H1 (cell line): ENCODE data around the gene ABL2. TPM values are rescaled to one million over a fixed set of nuclear protein-coding genes. Genes with fewer than 3 reads are reported as not detected.

Experiments used
- CTCF ChIA-PET: fragments of 300-600 bp; sonication (Branson Sonifier 250); formaldehyde crosslinking; loops from one replicate; lab custom pipeline; 2021; ENCODE audit not compliant: partially characterized antibody; lab: Charles Lee
- POLR2A ChIA-PET: fragments of 300-600 bp; sonication (Branson Sonifier 250); formaldehyde crosslinking; loops from one replicate; lab custom pipeline; 2021; ENCODE audit warnings: inconsistent platforms; ENCODE audit not compliant: partially characterized antibody; lab: Charles Lee
- DNase-seq, 2 experiments: peaks; one replicate each; pipeline versions ENCODE4 v3.0.0 to v3.0.0-alpha.2; 2010 to 2022; ENCODE audit warnings: low spot score in 2 of 2, low read depth in 1 of 2, mixed read lengths in 1 of 2
- FAIRE-seq: peaks from 2 replicates; lab custom pipeline; 2011; peaks lifted over from hg19 to GRCh38; lab: Jason Lieb, UNC
- H2AFZ ChIP-seq: 2 replicates; pipeline ENCODE4 v1.8.1; 2012; ENCODE audit warnings: low read length, inconsistent platforms
- H2AK5ac ChIP-seq: 2 replicates; pipeline ENCODE4 v1.6.1; 2013; ENCODE audit warnings: low read depth, low read length
- H2BK120ac ChIP-seq: replicated peaks from 2 replicates; pipeline ENCODE3; 2013; ENCODE audit warnings: low read depth, low read length, inconsistent platforms
- H2BK12ac ChIP-seq: 2 replicates; pipeline ENCODE4 v1.6.1; 2013; ENCODE audit warnings: low read depth, low read length
- H2BK15ac ChIP-seq: 2 replicates; pipeline ENCODE4 v1.6.1; 2013; ENCODE audit warnings: low read length
- H2BK20ac ChIP-seq: 2 replicates; pipeline ENCODE4 v1.6.1; 2013; ENCODE audit warnings: low read length
- H2BK5ac ChIP-seq: 2 replicates; pipeline ENCODE4 v1.6.1; 2013; ENCODE audit warnings: low read depth, low read length
- H3K14ac ChIP-seq: 2 replicates; pipeline ENCODE4 v1.6.1; 2013; ENCODE audit warnings: inconsistent platforms; ENCODE audit not compliant: insufficient read length
- H3K18ac ChIP-seq: 2 replicates; pipeline ENCODE4 v1.6.1; 2013; ENCODE audit warnings: low read length; ENCODE audit errors: extremely low read depth
- H3K23ac ChIP-seq: 2 replicates; pipeline ENCODE4 v1.6.1; 2013; ENCODE audit warnings: inconsistent platforms; ENCODE audit not compliant: insufficient read length
- H3K23me2 ChIP-seq: 2 replicates; pipeline ENCODE4 v1.6.1; 2013; ENCODE audit warnings: low read depth, low read length
- H3K27ac ChIP-seq: 2 replicates; pipeline ENCODE4 v1.6.1; 2011; ENCODE audit warnings: low read depth, low read length, inconsistent platforms
- H3K27me3 ChIP-seq, 4 experiments: replicated peaks in 1 of 4; 1 replicate in 1 of 4; 2 replicates in 3 of 4; pipeline versions ENCODE4 v1.6.1 to v1.8.1; 2011 to 2013; ENCODE audit warnings: low read length in 3 of 4, mild to moderate bottlenecking in 3 of 4, inconsistent platforms in 2 of 4, mixed read lengths in 2 of 4, moderate library complexity in 1 of 4; ENCODE audit not compliant: control insufficient read depth in 3 of 4, insufficient read depth in 3 of 4; ENCODE audit errors: extremely low read depth in 1 of 4
- H3K36me3 ChIP-seq, 4 experiments: 2 replicates each; pipeline versions ENCODE4 v1.6.1 to v1.8.1; 2011 to 2013; ENCODE audit warnings: mild to moderate bottlenecking in 4 of 4, low read length in 3 of 4, moderate library complexity in 2 of 4, control low read depth in 1 of 4, inconsistent platforms in 1 of 4; ENCODE audit not compliant: insufficient read depth in 4 of 4, control insufficient read depth in 2 of 4
- H3K4ac ChIP-seq: replicated peaks from 2 replicates; pipeline ENCODE3; 2013; ENCODE audit warnings: low read length, low read depth, mixed read lengths, inconsistent platforms; ENCODE audit not compliant: insufficient read length
- H3K4me1 ChIP-seq, 4 experiments: replicated peaks in 1 of 4; 1 replicate in 1 of 4; 2 replicates in 3 of 4; pipeline versions ENCODE4 v1.6.1 to v1.8.1; 2011 to 2013; ENCODE audit warnings: low read length in 3 of 4, inconsistent platforms in 2 of 4, mixed read lengths in 1 of 4; ENCODE audit not compliant: insufficient read depth in 4 of 4, control insufficient read depth in 3 of 4
- H3K4me2 ChIP-seq, 2 experiments: 2 replicates each; pipeline versions ENCODE4 v1.6.1 to v1.8.1; 2011 to 2013; ENCODE audit warnings: low read depth in 2 of 2, low read length in 2 of 2, control low read depth in 1 of 2, inconsistent platforms in 1 of 2, mild to moderate bottlenecking in 1 of 2; ENCODE audit not compliant: insufficient read depth in 1 of 2
- H3K4me3 ChIP-seq, 4 experiments: fragments of 200-600, 300-600 bp in 1 of 4; sonication (generic), shearing (Covaris generic), sonication (Bioruptor Twin) in 1 of 4; 2 replicates each; pipeline versions ENCODE4 v1.5.1 to v1.8.1; 2011 to 2016; ENCODE audit warnings: low read length in 4 of 4, low read depth in 3 of 4, control low read depth in 2 of 4, inconsistent platforms in 2 of 4, mild to moderate bottlenecking in 2 of 4, mixed read lengths in 1 of 4, moderate library complexity in 1 of 4; ENCODE audit not compliant: insufficient read depth in 2 of 4; ENCODE audit errors: extremely low read depth in 1 of 4
- H3K56ac ChIP-seq: replicated peaks from 2 replicates; pipeline ENCODE3; 2013; ENCODE audit warnings: low read depth, mild to moderate bottlenecking, mixed read lengths, low read length, inconsistent platforms; ENCODE audit not compliant: insufficient read length
- H3K79me1 ChIP-seq: 2 replicates; pipeline ENCODE4 v1.6.1; 2013; ENCODE audit warnings: low read depth, low read length, control low read depth
- H3K79me2 ChIP-seq, 2 experiments: 2 replicates each; pipeline versions ENCODE4 v1.6.1 to v1.8.1; 2012 to 2013; ENCODE audit warnings: low read length in 2 of 2, mild to moderate bottlenecking in 2 of 2, inconsistent platforms in 1 of 2; ENCODE audit not compliant: insufficient read depth in 2 of 2, control insufficient read depth in 1 of 2
- H3K9ac ChIP-seq, 4 experiments: replicated peaks in 1 of 4; 1 replicate in 1 of 4; 2 replicates in 3 of 4; pipeline versions ENCODE4 v1.6.1 to v1.8.1; 2011 to 2013; ENCODE audit warnings: low read depth in 3 of 4, low read length in 3 of 4, control low read depth in 2 of 4, mild to moderate bottlenecking in 2 of 4, moderate library complexity in 2 of 4, inconsistent platforms in 1 of 4; ENCODE audit errors: extremely low read depth in 1 of 4
- H3K9me3 ChIP-seq, 2 experiments: 2 replicates each; pipeline versions ENCODE4 v1.6.1 to v1.8.1; 2012 to 2013; ENCODE audit warnings: mild to moderate bottlenecking in 2 of 2, moderate library complexity in 2 of 2, control low read depth in 1 of 2, inconsistent platforms in 1 of 2, low read depth in 1 of 2, low read length in 1 of 2, mixed read lengths in 1 of 2; ENCODE audit not compliant: insufficient read depth in 2 of 2
- H4K20me1 ChIP-seq, 2 experiments: replicated peaks in 1 of 2; 2 replicates each; pipeline versions ENCODE3 to v1.8.1; 2011 to 2013; ENCODE audit warnings: inconsistent platforms in 2 of 2, low read length in 2 of 2, mild to moderate bottlenecking in 1 of 2; ENCODE audit not compliant: insufficient read depth in 2 of 2, control insufficient read depth in 1 of 2
- H4K5ac ChIP-seq: 2 replicates; pipeline ENCODE4 v1.6.1; 2013; ENCODE audit warnings: low read length, low read depth, mixed read lengths, inconsistent platforms; ENCODE audit not compliant: insufficient read length
- H4K8ac ChIP-seq: 2 replicates; pipeline ENCODE4 v1.8.0; 2013; ENCODE audit warnings: mild to moderate bottlenecking, moderate library complexity, low read length, inconsistent platforms; ENCODE audit not compliant: insufficient read depth; ENCODE audit errors: extremely low read depth
- H4K91ac ChIP-seq: replicated peaks from 2 replicates; pipeline ENCODE3; 2013; ENCODE audit warnings: low read length, mixed read lengths, inconsistent platforms; ENCODE audit not compliant: insufficient read length
- BRCA1 ChIP-seq: IDR thresholded peaks from 2 replicates; pipeline ENCODE4 v1.6.1; 2012; ENCODE audit warnings: low read depth, low read length, improper control_type of control experiment
- CBX5 ChIP-seq: fragments of 300-800, 300-1000 bp; sonication (generic); IDR thresholded peaks from 2 replicates; pipeline ENCODE4 v1.7.1; 2016; ENCODE audit warnings: antibody characterized with exemption, low read length, low read depth
- CTBP2 ChIP-seq: IDR thresholded peaks from 2 replicates; pipeline ENCODE4 v1.7.0; 2011; ENCODE audit warnings: borderline replicate concordance, mild to moderate bottlenecking, moderate library complexity, mixed read lengths, low read length; ENCODE audit not compliant: insufficient read depth, insufficient read length
- EP300 ChIP-seq, 2 experiments: IDR thresholded peaks; 1 replicate in 1 of 2; 2 replicates in 1 of 2; pipeline ENCODE4 v1.6.1; 2011 to 2012; ENCODE audit warnings: low read depth in 2 of 2, low read length in 2 of 2, mild to moderate bottlenecking in 2 of 2, borderline replicate concordance in 1 of 2, inconsistent platforms in 1 of 2, moderate library complexity in 1 of 2
- HDAC6 ChIP-seq: IDR thresholded peaks from one replicate; pipeline ENCODE4 v1.7.1; 2012; ENCODE audit warnings: low read depth, mild to moderate bottlenecking, inconsistent platforms, low read length, moderate library complexity
- POLR2A ChIP-seq, 2 experiments: IDR thresholded peaks; 1 replicate in 1 of 2; 2 replicates in 1 of 2; pipeline ENCODE4 v1.6.1; 2011; ENCODE audit warnings: low read depth in 2 of 2, low read length in 2 of 2, mild to moderate bottlenecking in 2 of 2; ENCODE audit errors: control extremely low read depth in 1 of 2
- SIRT6 ChIP-seq: IDR thresholded peaks from one replicate; pipeline ENCODE4 v1.7.1; 2012; ENCODE audit warnings: low read length, inconsistent platforms
- SIX5 ChIP-seq: IDR thresholded peaks from 2 replicates; pipeline ENCODE4 v1.6.1; 2011; ENCODE audit warnings: mild to moderate bottlenecking, low read depth, low read length
- TAF7 ChIP-seq: optimal IDR thresholded peaks from 2 replicates; pipeline ENCODE3; 2011; ENCODE audit warnings: low read depth, mild to moderate bottlenecking, inconsistent platforms, low read length, moderate library complexity, borderline replicate concordance
- WGBS, 2 experiments: shearing (Covaris generic) in 1 of 2; methylation state at CpG; one replicate each; pipeline versions ENCODE4 v1.1.6 to v1.1.7; 2013 to 2015; ENCODE audit warnings: low lambda C conversion rate in 2 of 2, mixed read lengths in 2 of 2, inconsistent platforms in 1 of 2, low coverage in 1 of 2, missing lambda C conversion rate in 1 of 2; ENCODE audit not compliant: insufficient replicate concordance in 2 of 2, insufficient coverage in 1 of 2, insufficient read length in 1 of 2; ENCODE audit errors: extremely low coverage in 1 of 2, missing lambda C conversion rate in 1 of 2; 5-methylcytosine and 5-hydroxymethylcytosine counted together
- polyA plus RNA-seq, 7 experiments: library from polyadenylated mRNA; depleted of rRNA in 3 of 7; stranded (reverse) in 5 of 7; unstranded in 2 of 7; fragments of >200 nt in 5 of 7; fragments of 200-250 nt in 2 of 7; gene quantifications; 1 replicate in 5 of 7; 2 replicates in 1 of 7; 4 replicates in 1 of 7; pipeline versions ENCODE4 v1.2.1 to v1.2.3, GENCODE V29; 2011 to 2013; ENCODE audit warnings: missing spikeins in 2 of 7, mixed read lengths in 2 of 7
- total RNA-seq: library from RNA; stranded (reverse); fragmentation: NEBNext Ultra II Directional; extraction: Animal tissue kit (Norgen Biotek cat#: 25700); gene quantifications from 2 replicates; pipeline ENCODE4 v1.2.1, GENCODE V29; 2021

ABL2 gene
- total and polyA plus RNA-seq, 2 of the 8 experiments (the other 6 are each of a cell fraction or from before 2014, with no cell fraction given): 4.5 to 19.1 TPM

DNA sequence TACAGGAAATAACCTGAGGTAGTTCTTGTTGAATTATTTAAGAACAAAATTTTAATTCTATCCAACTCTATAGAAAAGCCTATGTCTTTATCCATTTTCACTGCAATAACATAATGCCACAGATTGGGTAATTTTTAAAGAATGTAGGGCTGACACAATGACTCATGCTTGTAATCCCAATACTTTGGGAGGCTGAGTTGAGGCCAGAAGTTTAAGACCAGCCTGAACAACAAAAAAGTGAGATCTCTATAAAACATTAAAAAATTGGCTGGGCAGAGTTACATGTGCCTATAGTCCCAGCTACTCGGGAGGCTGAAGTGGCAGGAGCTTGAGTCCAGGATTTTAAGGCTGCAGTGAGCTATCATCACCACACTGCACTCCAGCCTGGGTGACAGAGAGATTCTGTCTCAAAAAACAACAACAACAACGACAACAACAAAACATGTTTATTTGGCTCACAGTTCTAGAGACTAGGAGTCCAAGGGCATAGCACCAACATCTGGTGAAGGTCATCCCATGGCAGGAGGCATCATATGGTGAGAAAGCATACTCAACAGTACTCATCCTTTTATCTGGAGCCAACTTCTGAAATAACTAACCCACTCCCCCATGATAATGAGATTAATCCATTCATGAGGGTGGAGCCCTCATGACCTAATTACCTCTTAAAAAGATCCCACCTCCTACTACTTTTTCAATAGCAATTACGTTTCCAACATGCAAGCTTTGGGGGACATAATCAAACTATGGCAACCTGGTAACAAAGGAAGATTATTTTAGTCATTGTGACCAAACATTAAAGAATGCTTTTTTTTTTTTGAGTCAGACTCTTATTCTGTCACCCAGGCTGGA, 59.6 kb downstream of the ABL2 start:
- no peak overlapping the region for H3K4me2 ChIP-seq
- no peaks in the 10 kb centered on the region for H3K27me3 ChIP-seq
- no peak overlapping the region for H2BK120ac ChIP-seq
- H2BK12ac ChIP-seq: 0 out of 2 replicates have a peak overlapping the region, but pooled peaks have one; percentile 50
- no peak overlapping the region for H3K56ac ChIP-seq
- peaks cover 4% of the 10 kb centered on the region; the same call in 1 of the 2 replicates for H3K79me1 ChIP-seq
- ChIA-PET POLR2A (interaction anchor here (0.6 kb wide), 1 partner anchor 37 kb away, joined by 4 read pairs; no protein-coding TSS in a partner anchor), CTCF (interaction anchor here (0.7 to 1.2 kb wide), 2 partner anchors 11 to 278 kb away, joined by 3 to 4 read pairs; no protein-coding TSS in a partner anchor)
- TF ChIP-seq CTBP2 (no peak), EP300 (IDR thresholded peaks at IDR 0.05; ENCODE audit: borderline replicate concordance in 1 of 2, low read depth in 2 of 2, low read length in 2 of 2) (no peak), SIX5 (no peak), POLR2A (IDR thresholded peaks at IDR 0.05; ENCODE audit: control extremely low read depth in 1 of 2, low read depth in 2 of 2, low read length in 2 of 2) (no peak), BRCA1 (no peak), HDAC6 (no peak), TAF7 (no peak), SIRT6 (no peak), CBX5 (no peak)
- no peak overlapping the region for H4K8ac ChIP-seq
- H3K9me3 ChIP-seq: no peaks in the 10 kb centered on the region
- H2AFZ ChIP-seq: no peak overlapping the region
- no peak overlapping the region for H4K5ac ChIP-seq
- no peak overlapping the region for H3K23ac ChIP-seq
- no peak overlapping the region for H2BK20ac ChIP-seq
- peaks cover 0 to 30% of the 10 kb centered on the region in 2 experiments; a peak in 2 of 4 replicates for H3K79me2 ChIP-seq
- 86% methylated on average over 3 of the region's 3 CpGs; no CpG with 5 or more reads in 1 of the 2 experiments for WGBS, 2 experiments
- no peak overlapping the region for H3K14ac ChIP-seq
- no peak overlapping the region for H3K27ac ChIP-seq
- DNase-seq (no peak), FAIRE-seq (no peak)
- no peaks in the 10 kb centered on the region for H3K36me3 ChIP-seq
- H3K9ac ChIP-seq: no peak overlapping the region
- H3K23me2 ChIP-seq: no peaks in the 10 kb centered on the region
- H4K91ac ChIP-seq: no peak overlapping the region
- H3K4me1 ChIP-seq: peaks cover 0 to 2% (median 0%) of the 10 kb centered on the region in 4 experiments; a peak in 1 of 7 replicates
- no peaks in the 10 kb centered on the region for H4K20me1 ChIP-seq
- no peak overlapping the region for H2BK15ac ChIP-seq
- peak overlapping the region; percentile 71; the same call in 1 of the 2 replicates for H2BK5ac ChIP-seq
- peak overlapping the region; percentile 82; the same call in 1 of the 2 replicates for H2AK5ac ChIP-seq
- no peak overlapping the region for H3K18ac ChIP-seq
- H3K4ac ChIP-seq: no peak overlapping the region
- no peak overlapping the region for H3K4me3 ChIP-seq
